ENCODE data around the gene CDC34. TPM values are rescaled to one million over a fixed set of nuclear protein-coding genes. Genes with fewer than 3 reads are reported as not detected.

Gene CDC34
- total and polyA plus RNA-seq, 2 of the 8 experiments (the other 6 are each of a cell fraction or from before 2014, with no cell fraction given), result 95.9 to 129 TPM

- H2BK12ac ChIP-seq (ENCODE audit: low read depth, low read length), result peak overlapping the region; percentile 86
- H3K36me3 ChIP-seq (ENCODE audit: control insufficient read depth in 2 of 4, insufficient read depth in 4 of 4, low read length in 3 of 4), result peaks cover 0 to 3% (median 0%) of the 10 kb centered on the region in 4 experiments; a peak in 3 of 8 replicates
- peak overlapping the region; percentile 86 for H3K56ac ChIP-seq (replicated peaks; ENCODE audit: insufficient read length, low read depth, low read length)
- ChIA-PET POLR2A (ENCODE audit: partially characterized antibody) (interaction anchor here (0.6 to 2.4 kb wide), 35 partner anchors 9 to 227 kb away, joined by 3 to 17 read pairs (median 4); partner anchors contain the start of gene CDC34), CTCF (ENCODE audit: partially characterized antibody) (interaction anchor here (0.7 kb wide), 1 partner anchor 17 kb away, joined by 3 read pairs; no protein-coding TSS in a partner anchor)
- peak overlapping the region; percentile 10; the same call in 1 of the 2 replicates for H2AFZ ChIP-seq (ENCODE audit: low read length)
- H3K79me2 ChIP-seq (ENCODE audit: control insufficient read depth in 1 of 2, insufficient read depth in 2 of 2, low read length in 2 of 2), result peaks cover 34 to 42% of the 10 kb centered on the region in 2 experiments; a peak in 3 of 4 replicates
- DNase-seq (ENCODE audit: low read depth in 1 of 2, low spot score in 2 of 2) (no peak), FAIRE-seq (no peak)
- H3K4me1 ChIP-seq (replicated peaks in 1 of 4; ENCODE audit: control insufficient read depth in 3 of 4, insufficient read depth in 4 of 4, low read length in 3 of 4), result peaks cover 0 to 18% (median 11%) of the 10 kb centered on the region in 4 experiments; a peak in 5 of 7 replicates
- peak overlapping the region; percentile 96 for H2BK120ac ChIP-seq (replicated peaks; ENCODE audit: low read depth, low read length)
- H3K18ac ChIP-seq (ENCODE audit: extremely low read depth, low read length), result peak overlapping the region; percentile 85
- no peak overlapping the region for H3K23ac ChIP-seq (ENCODE audit: insufficient read length)
- H4K91ac ChIP-seq (replicated peaks; ENCODE audit: insufficient read length, low read length), result peak overlapping the region; percentile 99
- no peak overlapping the region for H2BK20ac ChIP-seq (ENCODE audit: low read length)
- peak overlapping the region; percentile 96 for H2BK5ac ChIP-seq (ENCODE audit: low read depth, low read length)
- peak overlapping the region; percentile 35 to 90 (median 76) for H3K9ac ChIP-seq (replicated peaks in 1 of 4; ENCODE audit: extremely low read depth in 1 of 4, low read depth in 3 of 4, low read length in 3 of 4)
- H3K4me3 ChIP-seq (ENCODE audit: extremely low read depth in 1 of 4, insufficient read depth in 2 of 4, low read depth in 3 of 4, low read length in 4 of 4), result peak overlapping the region; percentile 43 to 96 (median 76)
- peaks cover 0 to 3% (median 0%) of the 10 kb centered on the region in 4 experiments; a peak in 1 of 7 replicates for H3K27me3 ChIP-seq (replicated peaks in 1 of 4; ENCODE audit: control insufficient read depth in 3 of 4, extremely low read depth in 1 of 4, insufficient read depth in 3 of 4, low read length in 3 of 4)
- H4K20me1 ChIP-seq (replicated peaks in 1 of 2; ENCODE audit: control insufficient read depth in 1 of 2, insufficient read depth in 2 of 2, low read length in 2 of 2), result peaks cover 13 to 18% of the 10 kb centered on the region in 2 experiments
- 3% methylated on average over 14 of the region's 14 CpGs; no CpG with 5 or more reads in 1 of the 2 experiments for WGBS, 2 experiments (ENCODE audit: extremely low coverage in 1 of 2, insufficient coverage in 1 of 2, insufficient read length in 1 of 2, insufficient replicate concordance in 2 of 2, low coverage in 1 of 2, low lambda C conversion rate in 2 of 2, missing lambda C conversion rate in 1 of 2)
- H4K5ac ChIP-seq (ENCODE audit: insufficient read length, low read depth, low read length), result peak overlapping the region; percentile 75
- H3K4me2 ChIP-seq (ENCODE audit: insufficient read depth in 1 of 2, low read depth in 2 of 2, low read length in 2 of 2), result peak overlapping the region; percentile 86 to 99
- peak overlapping the region; percentile 49; the same call in 1 of the 2 replicates for H2BK15ac ChIP-seq (ENCODE audit: low read length)
- peak overlapping the region; percentile 88 for H4K8ac ChIP-seq (ENCODE audit: extremely low read depth, insufficient read depth, low read length)
- H2AK5ac ChIP-seq (ENCODE audit: low read depth, low read length), result no peak overlapping the region
- H3K27ac ChIP-seq (ENCODE audit: low read depth, low read length), result peak overlapping the region; percentile 64; the same call in 1 of the 2 replicates
- TF ChIP-seq PHF8 (conservative IDR thresholded peaks at IDR 0.05; ENCODE audit: low read depth, low read length), result 0 out of 2 replicates have a peak, but pooled peaks have one; percentile 18
- TF ChIP-seq TAF1 (IDR thresholded peaks at IDR 0.05; ENCODE audit: low read depth, low read length), result peak; percentile 12; the same call in 1 of the 2 replicates
- no peak for TF ChIP-seq CEBPB (IDR thresholded peaks at IDR 0.05; ENCODE audit: low read depth, low read length)
- TF ChIP-seq, protein P1, sequence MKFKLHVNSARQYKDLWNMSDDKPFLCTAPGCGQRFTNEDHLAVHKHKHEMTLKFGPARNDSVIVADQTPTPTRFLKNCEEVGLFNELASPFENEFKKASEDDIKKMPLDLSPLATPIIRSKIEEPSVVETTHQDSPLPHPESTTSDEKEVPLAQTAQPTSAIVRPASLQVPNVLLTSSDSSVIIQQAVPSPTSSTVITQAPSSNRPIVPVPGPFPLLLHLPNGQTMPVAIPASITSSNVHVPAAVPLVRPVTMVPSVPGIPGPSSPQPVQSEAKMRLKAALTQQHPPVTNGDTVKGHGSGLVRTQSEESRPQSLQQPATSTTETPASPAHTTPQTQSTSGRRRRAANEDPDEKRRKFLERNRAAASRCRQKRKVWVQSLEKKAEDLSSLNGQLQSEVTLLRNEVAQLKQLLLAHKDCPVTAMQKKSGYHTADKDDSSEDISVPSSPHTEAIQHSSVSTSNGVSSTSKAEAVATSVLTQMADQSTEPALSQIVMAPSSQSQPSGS (IDR thresholded peaks at IDR 0.05; ENCODE audit: low read length), result peak; percentile 24; the same call in 1 of the 2 replicates
- TF ChIP-seq KDM4A (IDR thresholded peaks at IDR 0.05; ENCODE audit: low read depth, low read length, severe bottlenecking), result peak; percentile 2
- TF ChIP-seq, protein P2, sequence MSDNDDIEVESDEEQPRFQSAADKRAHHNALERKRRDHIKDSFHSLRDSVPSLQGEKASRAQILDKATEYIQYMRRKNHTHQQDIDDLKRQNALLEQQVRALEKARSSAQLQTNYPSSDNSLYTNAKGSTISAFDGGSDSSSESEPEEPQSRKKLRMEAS (IDR thresholded peaks at IDR 0.05), result no peak
- peaks cover 11% of the 10 kb centered on the region; the same call in 1 of the 2 replicates for H3K23me2 ChIP-seq (ENCODE audit: low read depth, low read length)
- H3K4ac ChIP-seq (replicated peaks; ENCODE audit: insufficient read length, low read depth, low read length), result peak overlapping the region; percentile 71
- H3K79me1 ChIP-seq (ENCODE audit: low read depth, low read length), result 0 out of 2 replicates have a peak, but pooled peaks cover 2% of the 10 kb centered on the region
- peaks cover 0 to 5% of the 10 kb centered on the region in 2 experiments; a peak in 1 of 4 replicates for H3K9me3 ChIP-seq (ENCODE audit: insufficient read depth in 2 of 2, low read depth in 1 of 2, low read length in 1 of 2)
- H3K14ac ChIP-seq (ENCODE audit: insufficient read length), result no peak overlapping the region
Observed at GRCh38 chr19:571566-571974, 40.0 kb downstream of the CDC34 start.

Measured in H1 (cell line).